ENCODE results near the gene OGDH.
"Not testable (repeated sequence)": the region's sequence is repeated elsewhere in the genome, so short reads cannot be mapped to it uniquely, and the experiment has no call there.

The OGDH gene

DNA sequence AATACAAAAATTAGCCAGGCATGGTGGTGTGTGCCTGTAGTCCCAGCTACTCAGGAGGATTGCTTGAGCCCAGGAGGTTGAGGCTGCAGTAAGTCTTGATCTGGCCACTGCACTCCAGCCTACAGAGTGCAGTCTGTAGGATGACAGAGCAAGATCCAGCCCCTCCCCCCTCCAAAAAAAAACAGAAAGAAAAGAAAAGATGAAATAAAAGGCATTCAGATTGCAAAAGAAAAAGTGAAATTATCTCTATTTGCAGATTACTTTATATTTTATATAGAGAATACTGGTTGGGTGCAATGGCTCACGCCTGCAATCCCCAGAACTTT, 121.5 kb downstream of the OGDH start:
- H2AFZ ChIP-seq (ENCODE audit: low read length): peak overlapping the region; percentile 62
- H2AK5ac ChIP-seq (ENCODE audit: low read depth, low read length): no peak overlapping the region
- H3K4ac ChIP-seq (ENCODE audit: low read length): no peak overlapping the region
- no CpG with 5 or more reads among the region's 1 CpG for WGBS, 2 donors (ENCODE audit: extremely low coverage in 2 of 2, insufficient read length in 2 of 2, insufficient replicate concordance in 1 of 2)
- H3K27me3 ChIP-seq (ENCODE audit: control insufficient read depth in 3 of 3, insufficient read depth in 3 of 3, low read depth in 1 of 3, low read length in 3 of 3): no peaks in the 10 kb centered on the region
- no peak overlapping the region for H4K8ac ChIP-seq (ENCODE audit: low read depth, low read length)
- no peak overlapping the region for H3K14ac ChIP-seq (ENCODE audit: low read length)
- no peaks in the 10 kb centered on the region for H3K36me3 ChIP-seq (replicated peaks in 1 of 2; ENCODE audit: control insufficient read depth in 2 of 2, insufficient read depth in 2 of 2, low read length in 2 of 2)
- no peak overlapping the region for H2BK5ac ChIP-seq (ENCODE audit: low read length)
- H3K4me2 ChIP-seq (ENCODE audit: insufficient read depth, low read length, poor library complexity, severe bottlenecking): no peak overlapping the region
- no peak overlapping the region for H2BK120ac ChIP-seq (ENCODE audit: low read depth, low read length)
- H3K4me3 ChIP-seq (ENCODE audit: low read length in 2 of 2): no peak overlapping the region
- H3K18ac ChIP-seq (ENCODE audit: low read length): no peak overlapping the region
- H3K9me3 ChIP-seq (replicated peaks in 1 of 2; ENCODE audit: control insufficient read depth in 2 of 2, insufficient read depth in 1 of 2, low read depth in 1 of 2, low read length in 2 of 2): no peaks in the 10 kb centered on the region
- H3K23ac ChIP-seq (ENCODE audit: low read depth, low read length, poor library complexity): no peak overlapping the region
- H4K91ac ChIP-seq (ENCODE audit: low read depth, low read length, poor library complexity): no peak overlapping the region
- H3K4me1 ChIP-seq (ENCODE audit: control insufficient read depth in 2 of 2, insufficient read depth in 1 of 2, low read depth in 1 of 2, low read length in 2 of 2): no peaks in the 10 kb centered on the region
- H3K9ac ChIP-seq (ENCODE audit: low read depth, low read length, poor library complexity): no peak overlapping the region
- DNase-seq (ENCODE audit: low spot score): no peak
- H3K27ac ChIP-seq (replicated peaks; ENCODE audit: low read length): no peak overlapping the region
- H3K79me1 ChIP-seq (ENCODE audit: low read depth, low read length): no peaks in the 10 kb centered on the region
- H2BK12ac ChIP-seq (ENCODE audit: low read length): no peak overlapping the region
- no peak overlapping the region for H2BK15ac ChIP-seq (ENCODE audit: low read length)

DNA sequence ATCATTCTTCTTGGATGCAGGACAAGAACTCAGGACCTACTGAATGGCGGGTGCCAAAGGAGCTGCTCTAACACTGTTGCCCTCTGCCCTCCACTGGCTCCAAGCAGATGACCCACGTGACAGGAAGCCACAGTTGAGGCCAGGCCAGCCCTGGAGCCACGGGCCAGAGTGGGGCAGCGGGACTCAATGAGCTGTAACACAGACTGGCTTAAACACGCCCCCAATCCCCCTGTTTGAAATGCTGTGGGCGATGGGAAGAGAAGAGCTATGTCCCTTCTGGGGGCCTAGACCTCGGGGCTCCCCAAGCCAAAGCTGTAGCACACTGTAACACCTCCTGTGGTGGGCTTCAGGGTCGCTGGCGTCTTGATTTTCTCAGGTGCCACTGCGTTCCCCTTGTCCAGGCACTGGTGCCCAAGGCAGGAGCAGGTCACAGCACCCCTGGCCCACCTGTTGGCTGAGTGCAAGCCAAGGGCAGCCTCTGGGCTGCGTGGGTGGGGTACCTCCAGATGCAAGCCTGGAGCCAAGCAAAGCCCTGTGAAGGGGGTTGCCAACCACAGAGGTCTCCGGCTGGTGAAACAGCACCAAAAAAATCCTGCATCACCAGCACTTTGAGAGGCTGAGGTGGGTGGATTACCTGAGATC, 123.6 kb downstream of the OGDH start:
- WGBS, 2 donors (ENCODE audit: extremely low coverage in 2 of 2, insufficient read length in 2 of 2, insufficient replicate concordance in 1 of 2): no CpG with 5 or more reads among the region's 12 CpGs
- Histone ChIP-seq H4K91ac (ENCODE audit: low read depth, low read length, poor library complexity) (no peak overlapping the region), H4K8ac (ENCODE audit: low read depth, low read length) (no peak overlapping the region), H2BK15ac (ENCODE audit: low read length) (no peak overlapping the region), H3K79me1 (ENCODE audit: low read depth, low read length) (no peaks in the 10 kb centered on the region), H3K4ac (ENCODE audit: low read length) (no peak overlapping the region), H3K27me3 (ENCODE audit: control insufficient read depth in 3 of 3, insufficient read depth in 3 of 3, low read depth in 1 of 3, low read length in 3 of 3) (no peaks in the 10 kb centered on the region), H2AFZ (ENCODE audit: low read length) (peak overlapping the region; percentile 44), H2BK12ac (ENCODE audit: low read length) (no peak overlapping the region), H2AK5ac (ENCODE audit: low read depth, low read length) (no peak overlapping the region), H3K4me1 (ENCODE audit: control insufficient read depth in 2 of 2, insufficient read depth in 1 of 2, low read depth in 1 of 2, low read length in 2 of 2) (no peaks in the 10 kb centered on the region), H3K27ac (replicated peaks; ENCODE audit: low read length) (no peak overlapping the region), H3K23ac (ENCODE audit: low read depth, low read length, poor library complexity) (no peak overlapping the region), H3K9ac (ENCODE audit: low read depth, low read length, poor library complexity) (no peak overlapping the region), H3K14ac (ENCODE audit: low read length) (no peak overlapping the region), H3K4me2 (ENCODE audit: insufficient read depth, low read length, poor library complexity, severe bottlenecking) (no peak overlapping the region), H2BK5ac (ENCODE audit: low read length) (no peak overlapping the region), H3K18ac (ENCODE audit: low read length) (no peak overlapping the region), H3K9me3 (replicated peaks in 1 of 2; ENCODE audit: control insufficient read depth in 2 of 2, insufficient read depth in 1 of 2, low read depth in 1 of 2, low read length in 2 of 2) (no peaks in the 10 kb centered on the region), H2BK120ac (ENCODE audit: low read depth, low read length) (no peak overlapping the region), H3K36me3 (replicated peaks in 1 of 2; ENCODE audit: control insufficient read depth in 2 of 2, insufficient read depth in 2 of 2, low read length in 2 of 2) (no peaks in the 10 kb centered on the region), H3K4me3 (ENCODE audit: low read length in 2 of 2) (peak overlapping the region in 1 of 2 donors; percentile 68)
- DNase-seq (ENCODE audit: low spot score): no peak

DNA sequence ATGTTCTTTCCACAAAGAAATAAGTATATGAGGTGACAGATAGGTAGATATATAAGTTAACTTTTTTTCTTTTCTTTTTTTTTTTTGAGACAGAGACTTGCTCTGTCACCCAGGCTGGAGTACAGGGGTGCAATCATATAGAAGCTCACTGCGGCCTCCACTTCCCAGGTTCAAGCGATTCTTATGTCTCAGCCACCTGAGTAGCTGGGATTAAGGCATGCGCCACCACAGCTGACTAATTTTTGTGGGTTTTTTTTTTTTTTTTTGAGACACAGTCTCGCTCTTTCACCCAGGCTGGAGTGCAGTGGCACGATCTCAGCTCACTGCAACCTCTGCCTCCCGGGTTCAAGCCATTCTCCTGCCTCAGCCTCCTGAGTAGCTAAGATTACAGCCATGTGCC, 126.5 kb downstream of the OGDH start:
- not testable (repeated sequence) for H2BK5ac ChIP-seq (ENCODE audit: low read length); H2AK5ac ChIP-seq (ENCODE audit: low read depth, low read length); H2BK15ac ChIP-seq (ENCODE audit: low read length); H3K9me3 ChIP-seq (replicated peaks in 1 of 2; ENCODE audit: control insufficient read depth in 2 of 2, insufficient read depth in 1 of 2, low read depth in 1 of 2, low read length in 2 of 2); H3K4me1 ChIP-seq (ENCODE audit: control insufficient read depth in 2 of 2, insufficient read depth in 1 of 2, low read depth in 1 of 2, low read length in 2 of 2); H3K4me2 ChIP-seq (ENCODE audit: insufficient read depth, low read length, poor library complexity, severe bottlenecking); H2AFZ ChIP-seq (ENCODE audit: low read length); H3K18ac ChIP-seq (ENCODE audit: low read length); H3K23ac ChIP-seq (ENCODE audit: low read depth, low read length, poor library complexity); H3K9ac ChIP-seq (ENCODE audit: low read depth, low read length, poor library complexity); DNase-seq (ENCODE audit: low spot score); H4K8ac ChIP-seq (ENCODE audit: low read depth, low read length); H4K91ac ChIP-seq (ENCODE audit: low read depth, low read length, poor library complexity); H3K27me3 ChIP-seq (ENCODE audit: control insufficient read depth in 3 of 3, insufficient read depth in 3 of 3, low read depth in 1 of 3, low read length in 3 of 3); H3K14ac ChIP-seq (ENCODE audit: low read length); H3K79me1 ChIP-seq (ENCODE audit: low read depth, low read length); H2BK12ac ChIP-seq (ENCODE audit: low read length); H3K27ac ChIP-seq (replicated peaks; ENCODE audit: low read length); H2BK120ac ChIP-seq (ENCODE audit: low read depth, low read length); H3K36me3 ChIP-seq (replicated peaks in 1 of 2; ENCODE audit: control insufficient read depth in 2 of 2, insufficient read depth in 2 of 2, low read length in 2 of 2); H3K4me3 ChIP-seq (ENCODE audit: low read length in 2 of 2); H3K4ac ChIP-seq (ENCODE audit: low read length)
- WGBS, 2 donors (ENCODE audit: extremely low coverage in 2 of 2, insufficient read length in 2 of 2, insufficient replicate concordance in 1 of 2): no CpG with 5 or more reads among the region's 6 CpGs

DNA sequence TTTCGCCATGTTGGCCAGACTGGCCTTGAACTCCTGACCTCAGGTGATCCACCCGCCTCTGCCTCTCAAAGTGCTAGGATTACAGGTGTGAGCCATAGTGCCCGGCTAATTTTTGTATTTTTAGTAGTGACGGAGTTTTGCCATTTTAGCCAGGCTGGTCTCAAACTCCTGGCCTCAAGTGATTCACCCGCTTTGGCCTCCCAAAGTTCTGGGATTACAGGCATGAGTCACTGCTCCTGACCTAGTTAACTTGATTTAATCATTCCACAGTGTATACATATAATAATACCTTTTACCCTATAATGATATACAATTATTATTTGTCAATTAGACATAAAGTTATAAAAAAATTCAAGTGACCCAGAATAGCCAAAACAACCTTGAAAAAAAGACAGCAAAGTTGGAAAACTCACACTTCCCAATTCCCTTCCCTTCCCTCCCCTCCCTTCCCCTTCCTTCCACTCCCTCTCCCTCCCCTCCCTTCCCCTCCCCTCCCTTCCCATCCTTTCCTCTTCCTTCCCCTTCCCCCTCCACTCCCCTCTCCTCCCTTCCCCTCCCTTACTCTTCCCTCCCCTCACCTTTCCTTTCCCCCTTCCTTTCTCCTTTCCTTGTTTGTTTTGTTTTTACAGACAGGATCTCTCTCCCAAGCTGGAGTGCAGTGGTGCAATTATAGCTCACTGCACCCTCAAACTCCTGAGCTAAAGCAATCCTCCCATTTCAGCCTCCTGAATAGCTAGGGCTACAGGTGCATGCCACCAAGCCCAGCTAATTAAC, 127.5 kb downstream of the OGDH start:
- no peak overlapping the region for H2BK15ac ChIP-seq (ENCODE audit: low read length)
- H4K8ac ChIP-seq (ENCODE audit: low read depth, low read length): no peak overlapping the region
- no peak overlapping the region for H3K4me3 ChIP-seq (ENCODE audit: low read length in 2 of 2)
- no peak overlapping the region for H3K9ac ChIP-seq (ENCODE audit: low read depth, low read length, poor library complexity)
- no peaks in the 10 kb centered on the region for H3K36me3 ChIP-seq (replicated peaks in 1 of 2; ENCODE audit: control insufficient read depth in 2 of 2, insufficient read depth in 2 of 2, low read length in 2 of 2)
- H3K79me1 ChIP-seq (ENCODE audit: low read depth, low read length): peaks cover 2% of the 10 kb centered on the region
- no peak overlapping the region for H3K27ac ChIP-seq (replicated peaks; ENCODE audit: low read length)
- no peak overlapping the region for H2BK12ac ChIP-seq (ENCODE audit: low read length)
- H3K27me3 ChIP-seq (ENCODE audit: control insufficient read depth in 3 of 3, insufficient read depth in 3 of 3, low read depth in 1 of 3, low read length in 3 of 3): no peaks in the 10 kb centered on the region
- H2AFZ ChIP-seq (ENCODE audit: low read length): no peak overlapping the region
- H2AK5ac ChIP-seq (ENCODE audit: low read depth, low read length): no peak overlapping the region
- no peak for DNase-seq (ENCODE audit: low spot score)
- no peak overlapping the region for H2BK5ac ChIP-seq (ENCODE audit: low read length)
- no peak overlapping the region for H3K4me2 ChIP-seq (ENCODE audit: insufficient read depth, low read length, poor library complexity, severe bottlenecking)
- H3K9me3 ChIP-seq (replicated peaks in 1 of 2; ENCODE audit: control insufficient read depth in 2 of 2, insufficient read depth in 1 of 2, low read depth in 1 of 2, low read length in 2 of 2): no peaks in the 10 kb centered on the region
- no peak overlapping the region for H4K91ac ChIP-seq (ENCODE audit: low read depth, low read length, poor library complexity)
- H3K23ac ChIP-seq (ENCODE audit: low read depth, low read length, poor library complexity): no peak overlapping the region
- H3K14ac ChIP-seq (ENCODE audit: low read length): no peak overlapping the region
- WGBS, 2 donors (ENCODE audit: extremely low coverage in 2 of 2, insufficient read length in 2 of 2, insufficient replicate concordance in 1 of 2): no CpG with 5 or more reads among the region's 5 CpGs
- no peak overlapping the region for H3K4ac ChIP-seq (ENCODE audit: low read length)
- H3K4me1 ChIP-seq (ENCODE audit: control insufficient read depth in 2 of 2, insufficient read depth in 1 of 2, low read depth in 1 of 2, low read length in 2 of 2): no peaks in the 10 kb centered on the region
- H2BK120ac ChIP-seq (ENCODE audit: low read depth, low read length): no peak overlapping the region
- H3K18ac ChIP-seq (ENCODE audit: low read length): no peak overlapping the region
